Measurements from ENCODE around the gene EIF1. TPM values are rescaled to one million over a fixed set of nuclear protein-coding genes. Genes with fewer than 3 reads are reported as not detected.

EIF1 gene
- polyA plus RNA-seq, 6 donors from 2014 or later, result 1,122 to 1,685 (median 1,504) TPM

DNA sequence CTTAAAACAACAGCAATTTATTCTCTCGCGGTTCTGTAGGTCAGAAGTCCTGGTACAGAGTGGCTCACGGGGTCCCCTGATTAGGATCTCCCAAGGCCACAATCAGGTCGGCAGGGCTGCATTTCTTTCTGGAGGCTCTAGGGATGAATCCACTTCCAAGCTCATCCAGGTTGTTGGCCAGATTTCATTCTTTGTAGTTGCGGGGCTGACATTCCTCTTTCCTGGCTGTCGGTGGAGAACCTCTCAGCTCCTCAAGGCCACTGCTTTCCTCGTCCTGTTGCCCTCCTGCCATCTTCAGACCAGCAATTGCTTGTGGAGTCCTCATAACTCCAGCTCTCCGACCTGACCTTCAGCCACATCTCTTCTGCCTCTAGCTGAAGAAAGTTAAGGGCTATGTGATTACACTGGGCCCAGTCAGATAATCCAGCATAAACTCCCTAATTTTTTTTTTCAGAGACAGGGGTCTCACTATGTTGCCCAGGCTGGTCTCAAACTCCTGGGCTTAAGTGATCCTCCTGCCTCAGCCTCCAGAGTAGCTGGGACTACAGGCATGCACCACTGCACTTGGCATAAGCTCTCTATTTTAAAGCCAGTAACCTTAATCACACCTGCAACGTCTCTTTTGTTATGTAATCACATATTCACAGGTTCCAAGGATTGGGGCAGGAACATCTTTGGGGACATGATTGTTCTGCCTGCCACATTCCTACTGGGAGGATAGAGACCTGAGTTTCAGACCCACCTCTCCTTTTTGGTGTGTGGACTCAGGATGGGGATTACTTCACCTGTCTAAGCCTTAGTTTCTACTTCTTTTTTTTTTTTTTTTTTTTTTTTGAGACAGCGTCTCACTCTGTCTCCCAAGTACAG lies 19.4 kb downstream of the EIF1 start:
- H3K4me3 Mint-ChIP-seq, result no peak overlapping the region

DNA sequence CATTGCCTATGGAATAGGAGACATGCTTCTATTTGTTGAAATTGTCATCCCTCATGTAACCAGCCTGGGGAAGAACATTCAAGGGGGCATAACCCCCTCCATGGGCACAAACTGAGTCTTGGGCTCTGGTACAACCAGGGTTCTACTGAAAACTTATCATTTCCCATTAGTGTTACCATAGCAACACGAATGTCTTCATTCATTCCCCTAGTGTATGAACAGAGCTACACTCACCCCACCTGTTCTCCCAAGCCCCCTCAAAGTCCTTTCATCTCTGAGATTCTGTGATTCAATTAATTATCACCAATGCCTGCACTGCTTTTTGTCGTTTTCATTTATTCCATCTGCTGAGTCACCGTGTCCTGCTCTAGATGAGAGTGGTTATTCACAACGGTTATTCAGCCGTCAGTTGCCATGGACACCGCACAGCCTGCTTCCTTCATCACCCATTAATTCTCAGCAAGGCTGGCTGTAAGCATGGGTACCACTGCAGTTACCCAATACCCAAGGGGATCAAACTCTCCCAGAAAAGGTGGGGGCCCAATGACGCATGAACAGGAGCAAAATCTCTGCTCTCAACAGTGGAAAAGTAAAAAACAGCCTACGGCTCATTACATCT lies 21.9 kb downstream of the EIF1 start:
- ATAC-seq (ENCODE audit: low read depth in 2 of 2), result peak in 1 of 2 donors; percentile 20
- Mint-ChIP-seq H3K9me3 (peaks cover 0 to 3% (median 0%) of the 10 kb centered on the region in 7 donors), H3K36me3 (no peaks in the 10 kb centered on the region), H3K4me1 (no peaks in the 10 kb centered on the region), H3K27ac (no peak overlapping the region), H3K27me3 (peaks cover 7 to 28% (median 21%) of the 10 kb centered on the region in 3 donors), H3K4me3 (no peak overlapping the region)
- DNase-seq, result no peak

More for the DNA sequence above, 19.4 kb downstream of the EIF1 start:
- Mint-ChIP-seq H3K36me3 (no peaks in the 10 kb centered on the region), H3K4me1 (no peaks in the 10 kb centered on the region), H3K9me3 (peaks cover 0 to 3% (median 0%) of the 10 kb centered on the region in 7 donors), H3K27ac (peak overlapping the region in 1 of 6 donors; percentile 65), H3K27me3 (peaks cover 7 to 28% (median 28%) of the 10 kb centered on the region in 3 donors)
- DNase-seq, result no peak
- no peak for ATAC-seq (ENCODE audit: low read depth in 2 of 2)

DNA sequence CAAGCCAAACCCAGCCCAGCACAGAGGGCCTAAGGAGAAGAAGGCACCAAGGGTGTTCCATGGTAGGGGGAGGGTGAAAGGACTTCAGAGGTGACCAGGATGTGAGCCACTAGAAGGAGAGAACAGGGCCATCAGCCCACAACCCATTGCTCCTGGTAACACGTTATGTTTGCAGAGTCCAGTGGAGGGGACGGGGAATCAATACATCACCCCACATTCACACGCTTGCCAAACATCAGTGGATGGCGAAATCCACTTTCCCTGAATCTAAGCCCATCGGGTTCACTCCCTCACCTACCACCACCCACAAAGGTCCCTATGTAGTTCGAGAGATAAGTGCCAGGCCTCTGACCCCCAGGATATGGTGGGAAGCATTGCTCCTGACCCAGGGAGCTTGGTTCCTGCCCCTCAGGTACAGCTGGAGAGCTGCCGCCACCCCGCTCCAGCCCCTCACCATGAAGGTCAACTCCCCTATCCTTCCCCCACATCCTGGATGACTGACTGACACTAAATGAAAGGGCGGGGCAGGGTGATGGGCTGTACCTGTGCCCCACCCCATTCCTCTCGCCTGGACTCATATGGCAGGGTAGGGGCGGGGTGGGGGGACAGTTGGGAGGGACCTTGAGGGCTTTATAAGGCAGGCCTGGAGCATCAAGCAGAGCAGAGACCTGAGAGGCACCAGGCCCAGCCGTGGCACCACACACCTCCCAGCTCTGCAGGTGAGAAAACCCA lies 23.1 kb downstream of the EIF1 start, which contains the start of gene GAST:
Gene GAST (plus strand): TSS at position 663 of the 732 bp plus-strand sequence. CDS start 3,106 bp downstream, outside the sequence.
- ATAC-seq (ENCODE audit: low read depth in 2 of 2) (no peak), DNase-seq (no peak)
- Mint-ChIP-seq H3K4me1 (no peaks in the 10 kb centered on the region), H3K9me3 (peaks cover 0 to 3% (median 0%) of the 10 kb centered on the region in 7 donors), H3K27me3 (peaks cover 12 to 28% (median 18%) of the 10 kb centered on the region in 3 donors), H3K4me3 (no peak within 1 kb of the TSS), H3K36me3 (no peaks in the 10 kb centered on the region), H3K27ac (no peak within 1 kb of the TSS)

DNA sequence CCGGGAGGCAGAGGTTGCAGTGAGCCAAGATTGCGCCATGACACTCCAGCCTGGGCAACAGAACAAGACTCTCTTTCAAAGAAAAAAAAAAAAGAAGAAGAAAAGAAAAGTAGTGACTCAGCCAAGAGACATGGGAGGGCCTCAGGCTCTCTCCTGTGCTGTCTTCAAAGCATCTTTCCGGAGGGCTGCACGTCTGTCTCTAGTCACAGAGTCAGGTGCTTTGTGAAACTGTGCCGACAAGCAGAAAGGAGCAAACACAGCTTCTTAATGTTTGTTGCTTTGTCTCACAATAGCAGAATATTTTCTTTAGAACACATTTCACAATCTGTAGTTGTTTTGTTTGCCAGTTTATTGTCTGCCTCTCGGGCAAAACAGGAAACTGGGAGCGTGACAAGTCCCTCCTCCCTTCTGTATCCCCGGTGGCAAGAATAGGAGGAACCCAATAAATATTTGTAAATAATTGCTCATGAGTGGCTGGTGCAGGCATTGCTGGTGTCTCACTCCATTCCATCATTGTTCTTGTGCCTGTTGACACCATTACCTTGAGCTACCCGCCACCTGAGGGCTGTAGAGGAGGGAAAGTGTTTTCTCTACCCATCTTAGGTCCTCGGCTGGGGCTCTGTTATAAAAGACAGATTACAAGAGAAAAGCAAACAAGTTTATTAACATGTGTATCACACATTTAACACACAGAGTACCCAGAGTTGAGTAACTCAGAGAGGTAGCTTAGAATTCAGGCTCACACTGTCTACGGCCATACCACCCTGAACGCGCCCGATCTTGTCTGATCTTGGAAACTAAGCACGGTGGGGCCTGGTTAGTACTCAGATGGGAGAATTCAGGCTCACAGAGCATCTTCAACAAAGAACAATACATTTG lies 29.0 kb downstream of the EIF1 start:
- H3K4me1 Mint-ChIP-seq, result no peaks in the 10 kb centered on the region
- H3K9me3 Mint-ChIP-seq, result no peaks in the 10 kb centered on the region
- peak overlapping the region in 2 of 6 donors; percentile 44 to 47 for H3K27ac Mint-ChIP-seq
- H3K4me3 Mint-ChIP-seq, result no peak overlapping the region
- DNase-seq, result no peak
- H3K27me3 Mint-ChIP-seq, result peaks cover 6 to 9% (median 6%) of the 10 kb centered on the region in 3 donors
- ATAC-seq (ENCODE audit: low read depth in 2 of 2), result no peak
- no peaks in the 10 kb centered on the region for H3K36me3 Mint-ChIP-seq

DNA sequence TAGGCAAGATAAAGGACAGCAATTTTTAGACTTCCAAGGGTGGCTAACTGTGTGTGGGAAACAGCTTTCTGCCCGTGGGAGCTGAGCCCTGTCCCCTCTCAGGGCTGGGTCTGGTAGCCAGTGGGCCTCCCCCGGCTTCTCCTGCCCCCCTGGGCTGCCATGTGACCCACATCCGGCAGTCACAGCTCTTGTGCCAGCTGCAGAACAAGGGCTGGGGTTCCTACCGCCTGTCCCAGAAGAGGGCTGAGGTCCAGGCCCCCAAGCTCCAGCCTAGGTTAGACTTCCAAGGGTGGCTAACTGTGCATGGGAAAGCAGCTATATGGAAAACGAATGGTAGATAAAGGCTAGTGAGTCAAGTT lies 29.6 kb downstream of the EIF1 start:
- no peak overlapping the region for H3K27ac Mint-ChIP-seq
- no peak overlapping the region for H3K4me3 Mint-ChIP-seq
- peaks cover 6 to 12% (median 9%) of the 10 kb centered on the region in 3 donors for H3K27me3 Mint-ChIP-seq
- DNase-seq, result no peak
- ATAC-seq (ENCODE audit: low read depth in 2 of 2), result no peak
- no peaks in the 10 kb centered on the region for H3K9me3 Mint-ChIP-seq
- no peaks in the 10 kb centered on the region for H3K4me1 Mint-ChIP-seq
- no peaks in the 10 kb centered on the region for H3K36me3 Mint-ChIP-seq

DNA sequence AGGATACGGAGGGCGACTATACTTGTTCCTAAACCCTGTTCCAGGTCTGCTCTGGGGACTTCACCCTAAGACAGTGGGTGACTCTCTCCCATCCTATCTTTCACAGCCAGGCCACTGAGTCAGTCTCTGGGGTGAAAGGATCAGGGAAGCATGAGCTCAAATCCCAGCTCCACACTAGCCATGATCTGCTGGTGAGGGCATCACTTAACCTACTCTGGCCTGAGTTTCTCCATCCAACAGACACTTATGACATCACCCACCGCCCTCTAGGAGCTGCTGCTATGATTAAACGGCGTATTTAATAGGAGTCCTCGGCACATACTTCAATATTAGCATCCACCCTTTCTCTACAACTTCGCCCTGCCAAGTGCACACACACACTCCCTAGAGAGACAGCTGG lies 33.5 kb downstream of the EIF1 start:
- no peaks in the 10 kb centered on the region for H3K36me3 Mint-ChIP-seq
- no peaks in the 10 kb centered on the region for H3K9me3 Mint-ChIP-seq
- DNase-seq (no peak), ATAC-seq (ENCODE audit: low read depth in 2 of 2) (no peak)
- H3K27me3 Mint-ChIP-seq, result peaks cover 0 to 26% (median 23%) of the 10 kb centered on the region in 3 donors
- H3K4me3 Mint-ChIP-seq, result no peak overlapping the region
- H3K27ac Mint-ChIP-seq, result peak overlapping the region in 1 of 6 donors; percentile 37
- no peaks in the 10 kb centered on the region for H3K4me1 Mint-ChIP-seq

DNA sequence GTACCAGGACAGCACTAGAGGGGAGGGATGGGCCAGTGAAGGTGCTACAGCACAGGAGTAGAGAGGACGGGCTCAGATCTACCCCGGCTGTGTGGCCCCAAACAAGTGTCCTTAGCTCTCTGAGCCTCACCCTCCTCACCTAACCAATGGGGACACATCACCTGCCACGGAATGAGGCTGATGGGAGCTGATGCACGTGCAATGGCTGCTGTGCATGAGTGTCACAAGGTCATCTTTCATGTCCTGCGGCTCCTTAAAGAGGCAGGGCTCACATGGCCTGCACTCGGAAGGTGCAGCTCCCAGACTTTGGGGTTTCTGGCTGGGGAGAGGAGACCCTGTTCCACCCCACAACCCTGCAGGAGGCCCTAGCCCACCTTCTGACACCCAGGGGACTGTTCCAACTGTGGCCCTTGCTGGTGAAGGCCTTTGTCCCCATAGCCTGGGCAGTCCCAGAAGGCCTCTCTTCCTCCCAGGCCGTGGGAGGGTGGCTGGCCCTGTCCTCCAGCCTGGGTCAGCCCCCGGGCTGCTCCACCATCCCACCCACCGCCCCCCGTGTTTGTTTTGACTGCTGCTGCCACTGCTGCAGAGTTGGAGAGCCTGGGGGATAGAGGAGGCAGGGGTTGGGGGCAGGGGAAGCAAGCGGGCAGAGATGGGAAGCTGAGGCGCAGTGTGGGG lies 35.3 kb downstream of the EIF1 start:
- no peaks in the 10 kb centered on the region for H3K9me3 Mint-ChIP-seq
- DNase-seq (no peak), ATAC-seq (ENCODE audit: low read depth in 2 of 2) (no peak)
- no peak overlapping the region for H3K27ac Mint-ChIP-seq
- peaks cover 0 to 7% (median 4%) of the 10 kb centered on the region in 3 donors for H3K4me1 Mint-ChIP-seq
- no peaks in the 10 kb centered on the region for H3K36me3 Mint-ChIP-seq
- no peak overlapping the region for H3K4me3 Mint-ChIP-seq
- peaks cover 5 to 36% (median 23%) of the 10 kb centered on the region in 3 donors for H3K27me3 Mint-ChIP-seq

DNA sequence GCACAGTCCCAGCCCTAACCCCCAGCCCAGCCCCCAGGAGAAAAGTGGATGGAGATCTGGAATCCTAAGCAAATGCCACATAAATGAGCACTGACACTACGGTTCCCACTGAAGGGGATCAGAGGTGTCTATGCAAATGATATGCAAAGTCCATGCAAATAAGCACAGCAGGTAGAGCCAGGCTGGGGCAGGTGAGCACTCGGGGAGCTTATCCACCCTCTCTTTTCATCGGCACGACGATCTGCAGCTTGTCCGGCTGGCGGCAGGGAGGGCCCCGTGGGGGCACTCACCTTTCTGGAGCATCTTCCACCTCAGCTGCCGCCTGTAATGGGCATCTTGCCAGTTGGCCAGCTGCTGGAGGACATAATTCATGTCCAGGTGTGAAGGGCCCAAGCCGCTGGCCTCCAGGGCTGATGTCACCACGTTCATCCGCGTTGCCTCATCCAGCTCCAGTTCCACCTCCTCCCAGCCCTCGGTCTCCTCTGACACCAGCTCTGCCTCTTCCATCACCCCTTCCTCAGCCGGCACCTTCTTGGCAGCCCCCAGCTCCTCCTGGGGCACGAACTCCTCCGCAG lies 35.9 kb downstream of the EIF1 start:
- ATAC-seq (ENCODE audit: low read depth in 2 of 2), result no peak
- Mint-ChIP-seq H3K27me3 (peaks cover 5 to 36% (median 23%) of the 10 kb centered on the region in 3 donors), H3K36me3 (no peaks in the 10 kb centered on the region), H3K4me1 (peaks cover 0 to 7% (median 4%) of the 10 kb centered on the region in 3 donors), H3K27ac (peak overlapping the region in 1 of 6 donors; percentile 78), H3K4me3 (peak overlapping the region in 1 of 8 donors; percentile 68), H3K9me3 (no peaks in the 10 kb centered on the region)
- no peak for DNase-seq

DNA sequence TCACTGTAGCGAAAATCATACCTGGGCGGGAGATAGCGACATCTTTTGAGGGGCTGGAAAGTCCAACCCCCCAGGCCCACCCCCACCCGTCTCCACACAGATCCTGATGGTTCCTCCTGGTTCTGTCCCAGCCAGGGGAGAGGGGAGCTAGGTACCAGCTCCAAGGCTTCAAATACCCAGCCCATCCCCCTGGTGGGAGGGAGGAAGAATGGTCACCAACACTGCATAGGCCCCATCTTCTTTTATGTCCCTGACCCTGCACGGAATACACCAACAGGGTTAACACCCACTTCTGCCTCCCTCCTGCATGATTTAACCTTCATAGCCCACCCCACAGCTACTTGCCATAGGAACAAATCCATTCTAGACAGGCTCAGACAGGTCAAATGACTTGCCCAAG lies 36.4 kb downstream of the EIF1 start:
- Mint-ChIP-seq H3K4me1 (peaks cover 0 to 7% (median 4%) of the 10 kb centered on the region in 3 donors), H3K27ac (peak overlapping the region in 1 of 6 donors; percentile 78), H3K36me3 (no peaks in the 10 kb centered on the region), H3K4me3 (peak overlapping the region in 1 of 8 donors; percentile 54), H3K27me3 (peaks cover 6 to 37% (median 27%) of the 10 kb centered on the region in 3 donors), H3K9me3 (no peaks in the 10 kb centered on the region)
- ATAC-seq (ENCODE audit: low read depth in 2 of 2) (no peak), DNase-seq (no peak)

DNA sequence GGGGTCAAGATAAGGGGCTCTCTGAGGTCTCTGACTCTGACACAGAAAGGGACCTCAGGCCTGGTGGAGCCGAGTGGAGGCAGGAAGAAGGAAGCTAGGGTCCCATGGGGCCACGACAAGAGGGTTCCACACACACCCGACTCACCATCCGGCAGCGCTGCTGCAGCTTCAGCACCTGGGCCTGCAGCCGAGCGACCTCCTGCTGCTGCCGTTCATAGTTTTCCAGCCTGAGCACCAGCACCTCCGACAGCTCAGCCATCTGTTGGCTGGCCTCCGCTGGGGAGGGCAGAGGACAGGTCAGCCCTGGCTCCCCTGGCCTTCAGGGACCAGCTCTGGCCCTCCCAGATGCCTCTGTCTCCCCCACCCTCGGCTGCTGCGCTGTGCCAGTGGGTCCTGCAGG lies 39.4 kb downstream of the EIF1 start:
- Mint-ChIP-seq H3K27ac (no peak overlapping the region), H3K4me3 (no peak overlapping the region), H3K27me3 (peaks cover 17 to 56% (median 37%) of the 10 kb centered on the region in 3 donors), H3K36me3 (no peaks in the 10 kb centered on the region), H3K9me3 (no peaks in the 10 kb centered on the region), H3K4me1 (peaks cover 0 to 12% (median 4%) of the 10 kb centered on the region in 3 donors)
- no peak for DNase-seq
- no peak for ATAC-seq (ENCODE audit: low read depth in 2 of 2)

DNA sequence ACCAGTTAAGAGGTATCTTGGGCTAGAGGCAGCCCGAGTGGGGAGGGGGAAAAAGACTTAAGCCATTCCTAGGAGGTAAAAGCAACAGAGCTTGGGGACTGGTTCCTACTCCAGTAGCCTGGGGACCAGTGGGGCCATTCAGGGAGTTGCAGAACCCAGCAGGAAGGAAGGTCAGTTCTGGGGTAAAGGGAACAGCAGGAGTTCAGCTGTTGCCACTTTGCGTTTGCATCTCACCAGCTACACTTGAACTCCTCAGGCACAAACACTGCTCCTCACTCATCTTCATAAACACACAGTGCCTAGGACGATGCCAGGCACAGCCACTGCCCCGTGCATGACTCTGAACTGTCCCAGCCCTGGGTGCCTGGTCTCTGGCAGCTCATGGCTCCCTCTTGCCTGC lies 41.8 kb downstream of the EIF1 start:
- Mint-ChIP-seq H3K4me3 (no peak overlapping the region), H3K27ac (no peak overlapping the region), H3K4me1 (peaks cover 6 to 22% (median 18%) of the 10 kb centered on the region in 3 donors), H3K27me3 (peaks cover 28 to 70% (median 46%) of the 10 kb centered on the region in 3 donors), H3K36me3 (no peaks in the 10 kb centered on the region), H3K9me3 (no peaks in the 10 kb centered on the region)
- ATAC-seq (ENCODE audit: low read depth in 2 of 2) (no peak), DNase-seq (no peak)

DNA sequence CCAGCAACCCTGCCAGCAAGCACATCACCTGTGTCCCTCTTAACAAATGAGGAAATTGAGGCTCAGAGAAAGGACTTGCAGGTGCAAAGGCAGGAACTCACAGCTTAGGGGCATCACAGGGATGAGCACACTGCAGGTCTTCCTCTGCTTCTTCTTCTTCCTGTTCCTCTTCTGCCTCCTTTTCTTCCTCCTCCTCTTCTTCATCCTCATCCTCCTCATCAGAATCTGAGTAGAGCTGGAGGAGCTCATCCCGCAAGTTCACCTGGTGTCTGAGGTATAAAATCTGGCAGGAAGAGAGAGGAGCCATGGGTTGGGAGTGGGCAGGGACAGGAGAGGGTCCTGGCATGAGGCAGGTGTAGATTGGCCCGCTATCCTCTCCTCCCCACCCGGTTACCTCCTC lies 43.2 kb downstream of the EIF1 start:
- peaks cover 13 to 22% (median 18%) of the 10 kb centered on the region in 3 donors for H3K4me1 Mint-ChIP-seq
- no peaks in the 10 kb centered on the region for H3K9me3 Mint-ChIP-seq
- no peak overlapping the region for H3K4me3 Mint-ChIP-seq
- no peak for DNase-seq
- ATAC-seq (ENCODE audit: low read depth in 2 of 2), result peak in 1 of 2 donors; percentile 19
- no peaks in the 10 kb centered on the region for H3K36me3 Mint-ChIP-seq
- H3K27ac Mint-ChIP-seq, result peak overlapping the region in 1 of 6 donors; percentile 69
- H3K27me3 Mint-ChIP-seq, result peaks cover 34 to 79% (median 59%) of the 10 kb centered on the region in 3 donors

All from naive B cell (primary cell).